Heart right ventricle (tissue), 16 donors: ENCODE results near the gene HSD3B1. TPM values are rescaled to one million over a fixed set of nuclear protein-coding genes. Genes with fewer than 3 reads are reported as not detected.

Source experiments
- ATAC-seq, 8 donors: fragments of 200-7000 bp; cut with Tn5 transposase; one replicate each; pipeline ENCODE4 v1.9.1; 2020; ENCODE audit warnings: mild to moderate bottlenecking in 8 of 8, moderate library complexity in 8 of 8, moderate number of reproducible peaks in 1 of 8
- DNase-seq, 2 donors: peaks; one replicate each; pipeline ENCODE4 v3.0.0-alpha.2; 2020
- H3K27ac ChIP-seq, 10 donors: fragments of 200-600 bp; sonication (generic) in 2 of 10; one replicate each; pipeline versions ENCODE4 v1.5.0 to v1.8.0; 2020 to 2022; ENCODE audit warnings: mild to moderate bottlenecking in 3 of 10
- H3K27me3 ChIP-seq, 7 donors: fragments of 200-600 bp; one replicate each; pipeline ENCODE4 v1.8.0; 2021 to 2022; ENCODE audit warnings: mild to moderate bottlenecking in 2 of 7
- H3K36me3 ChIP-seq, 9 donors: fragments of 200-600 bp; sonication (generic) in 1 of 9; one replicate each; pipeline versions ENCODE4 v1.5.0 to v1.8.0; 2020 to 2022; ENCODE audit warnings: mild to moderate bottlenecking in 2 of 9
- H3K4me1 ChIP-seq, 9 donors: fragments of 200-600 bp; sonication (generic) in 1 of 9; one replicate each; pipeline versions ENCODE4 v1.5.0 to v1.8.0; 2020 to 2022; ENCODE audit warnings: mild to moderate bottlenecking in 4 of 9
- H3K4me3 ChIP-seq, 10 donors: fragments of 200-600 bp; sonication (generic) in 2 of 10; one replicate each; pipeline versions ENCODE4 v1.5.0 to v1.8.0; 2020 to 2022; ENCODE audit warnings: mild to moderate bottlenecking in 7 of 10, moderate library complexity in 2 of 10
- H3K9me3 ChIP-seq, 11 donors: fragments of 200-600 bp in 10 of 11; sonication (generic) in 2 of 11; one replicate each; pipeline versions ENCODE4 v1.5.0 to v1.8.0; 2013 to 2022; ENCODE audit warnings: mild to moderate bottlenecking in 2 of 11, control low read depth in 1 of 11, moderate library complexity in 1 of 11
- WGBS, 2 donors: extraction: QIAGEN DNeasy Blood & Tissue Kit; methylation state at CpG; one replicate each; pipeline ENCODE4 v1.1.7; 2013; ENCODE audit warnings: inconsistent platforms in 1 of 2; 5-methylcytosine and 5-hydroxymethylcytosine counted together
- intact Hi-C, 10 donors: fragments of 100-400 bp; cut with DNase I; formaldehyde crosslinking; loops; one replicate each; pipeline versions ENCODE4 v1.11.1 to v1.14.2; 2022
- polyA plus RNA-seq, 2 donors: library from polyadenylated mRNA; stranded (reverse); fragments of 200-250 nt; gene quantifications; one replicate each; pipeline ENCODE4 v1.2.3, GENCODE V29; 2013
- total RNA-seq, 10 donors: library from RNA; stranded (reverse); fragmentation: NEBNext Ultra II Directional in 3 of 10; extraction: Animal tissue kit (Norgen Biotek cat#: 25700) in 3 of 10; gene quantifications; one replicate each; pipeline versions ENCODE4 v1.2.1 to v1.2.4, GENCODE V29; 2021 to 2023
- TF ChIP-seq, protein P1 (sequence below), 9 donors: fragments of 200-600 bp; sonication (generic) in 2 of 9; IDR thresholded peaks; one replicate each; pipeline versions ENCODE4 v1.5.0 to v1.8.0; 2021 to 2022; ENCODE audit warnings: antibody characterized with exemption in 9 of 9, mild to moderate bottlenecking in 5 of 9, moderate library complexity in 1 of 9
- donor health status: Arrhythmogenic right ventricular cardiomyopathy.
- donor health status: ischemic (EF 13 %, LVEDD 7.1; RV severe dilation, severe dysfunction).
- donor health status: healthy with polysubstance abuse.
- donor health status: DM: no; HTN: yes; CAD: no.
- donor health status: DM: no; HTN: no; CAD: no.
- donor health status: ischemic (EF 25% LVEDD 6.9; RV normal size, moderate dysfunction).
- donor health status: ischemic (EF 25% LVEDD 5.7; RV mildly dilated, moderate dysfunction).
- donor health status: healthy.
- donor health status: DM: yes; HTN: yes; CAD: no.
- donor health status: Ischemic cardiomyopathy.
- donor health status: ischemic (EF 35%, LVEDD 5.7; RV mildly dilated, moderate dysfunction).
- donor health status: nonischemic (EF 11% LVEDD 7.7; RV severe dilation, severe dysfunction).
- donor health status: DM: yes; HTN: yes; CAD: no.
- donor health status: PGD.
- donor health status: ischemic (EF 29% LVEDD 5.4; RV normal size, mild dysfunction).
- donor health status: nonischemic (EF 23%, LVEDD 6.1; RV moderate dilation, normal function).

The HSD3B1 gene
- total and polyA plus RNA-seq, 12 donors: not detected

DNA sequence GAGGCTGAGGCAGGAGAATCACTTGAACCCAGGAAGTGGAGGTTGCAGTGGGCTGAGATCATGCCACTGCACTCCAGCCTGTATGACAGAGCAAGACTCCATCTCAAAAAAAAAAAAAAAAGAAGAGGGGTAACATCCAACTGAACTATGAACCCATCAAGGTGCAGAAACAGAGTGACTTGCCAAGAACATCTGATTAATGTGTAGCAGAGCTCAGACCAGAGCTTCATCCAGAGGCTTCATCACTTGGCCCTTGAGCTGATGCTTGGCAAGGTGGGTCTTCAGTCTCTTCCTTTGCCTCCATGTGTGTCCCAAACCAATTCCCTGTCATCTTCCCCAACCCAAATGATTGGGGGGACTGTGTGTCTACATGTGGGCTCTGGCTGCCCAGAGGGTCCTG lies 32.6 kb downstream of the HSD3B1 start:
- H3K9me3 ChIP-seq: no peaks in the 10 kb centered on the region
- no peaks in the 10 kb centered on the region for H3K4me1 ChIP-seq
- TF ChIP-seq, protein P1, sequence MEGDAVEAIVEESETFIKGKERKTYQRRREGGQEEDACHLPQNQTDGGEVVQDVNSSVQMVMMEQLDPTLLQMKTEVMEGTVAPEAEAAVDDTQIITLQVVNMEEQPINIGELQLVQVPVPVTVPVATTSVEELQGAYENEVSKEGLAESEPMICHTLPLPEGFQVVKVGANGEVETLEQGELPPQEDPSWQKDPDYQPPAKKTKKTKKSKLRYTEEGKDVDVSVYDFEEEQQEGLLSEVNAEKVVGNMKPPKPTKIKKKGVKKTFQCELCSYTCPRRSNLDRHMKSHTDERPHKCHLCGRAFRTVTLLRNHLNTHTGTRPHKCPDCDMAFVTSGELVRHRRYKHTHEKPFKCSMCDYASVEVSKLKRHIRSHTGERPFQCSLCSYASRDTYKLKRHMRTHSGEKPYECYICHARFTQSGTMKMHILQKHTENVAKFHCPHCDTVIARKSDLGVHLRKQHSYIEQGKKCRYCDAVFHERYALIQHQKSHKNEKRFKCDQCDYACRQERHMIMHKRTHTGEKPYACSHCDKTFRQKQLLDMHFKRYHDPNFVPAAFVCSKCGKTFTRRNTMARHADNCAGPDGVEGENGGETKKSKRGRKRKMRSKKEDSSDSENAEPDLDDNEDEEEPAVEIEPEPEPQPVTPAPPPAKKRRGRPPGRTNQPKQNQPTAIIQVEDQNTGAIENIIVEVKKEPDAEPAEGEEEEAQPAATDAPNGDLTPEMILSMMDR (IDR thresholded peaks at IDR 0.05): no peak
- H3K4me3 ChIP-seq: no peak overlapping the region
- intact Hi-C loops: no loop called here
- H3K27ac ChIP-seq: no peak overlapping the region
- no peaks in the 10 kb centered on the region for H3K27me3 ChIP-seq
- no peaks in the 10 kb centered on the region for H3K36me3 ChIP-seq
- no peak for ATAC-seq
- DNase-seq: no peak

DNA sequence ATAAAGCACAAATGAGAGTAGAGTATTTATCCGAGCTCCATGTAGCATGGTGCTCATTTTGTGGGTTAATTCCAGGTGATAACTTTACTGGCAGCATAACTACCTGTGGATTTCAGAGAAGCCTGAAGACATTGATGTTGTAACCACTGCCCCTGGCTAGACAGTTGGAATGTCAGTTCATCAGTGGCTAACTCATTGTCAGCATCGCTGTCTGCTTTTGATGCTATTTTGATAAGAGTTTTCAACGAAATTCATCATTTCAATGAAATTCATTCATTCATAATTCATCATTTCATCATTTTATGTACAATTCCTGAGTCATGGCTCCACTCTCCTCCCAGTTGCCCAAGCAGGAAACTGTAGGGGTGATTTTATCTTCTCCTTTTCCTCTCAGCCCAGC lies 34.4 kb downstream of the HSD3B1 start:
- WGBS, 2 donors: 88 to 89% methylated on average over 3 of the region's 3 CpGs
- ATAC-seq (no peak), DNase-seq (no peak)
- H3K4me1 ChIP-seq: no peaks in the 10 kb centered on the region
- H3K27ac ChIP-seq: no peak overlapping the region
- intact Hi-C loops: no loop called here
- H3K9me3 ChIP-seq: no peaks in the 10 kb centered on the region
- H3K27me3 ChIP-seq: no peaks in the 10 kb centered on the region
- H3K36me3 ChIP-seq: no peaks in the 10 kb centered on the region
- TF ChIP-seq, protein P1 (IDR thresholded peaks at IDR 0.05): no peak
- no peak overlapping the region for H3K4me3 ChIP-seq

DNA sequence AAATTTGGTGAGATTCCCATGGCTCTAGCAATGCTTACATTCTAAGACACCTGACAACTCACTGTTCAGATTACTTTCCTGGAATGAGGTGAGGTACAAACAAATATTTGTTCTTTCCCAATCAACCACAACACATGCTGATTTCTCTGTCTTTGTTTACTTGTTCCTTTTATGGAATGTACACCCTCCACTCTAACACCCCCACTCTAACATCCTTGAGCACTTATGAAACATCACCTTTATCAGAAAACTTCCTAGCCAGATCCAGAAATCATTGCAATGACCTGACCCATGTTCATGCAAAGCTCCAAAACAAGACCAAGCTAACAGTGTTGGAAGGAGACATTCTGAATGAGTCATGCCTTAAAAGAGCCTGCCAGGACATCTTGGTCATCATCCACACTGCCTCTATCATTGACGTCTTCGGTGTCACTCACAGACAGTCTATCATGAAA lies 35.5 kb downstream of the HSD3B1 start:
- DNase-seq (no peak), ATAC-seq (peak in 3 of 8 donors; percentile 58 to 70 (median 67))
- intact Hi-C loops: no loop called here
- 70 to 80% methylated on average over 2 of the region's 2 CpGs for WGBS, 2 donors
- TF ChIP-seq, protein P1 (IDR thresholded peaks at IDR 0.05): no peak
- H3K4me1 ChIP-seq: no peaks in the 10 kb centered on the region
- no peak overlapping the region for H3K4me3 ChIP-seq
- no peaks in the 10 kb centered on the region for H3K36me3 ChIP-seq
- H3K9me3 ChIP-seq: no peaks in the 10 kb centered on the region
- no peaks in the 10 kb centered on the region for H3K27me3 ChIP-seq
- no peak overlapping the region for H3K27ac ChIP-seq

DNA sequence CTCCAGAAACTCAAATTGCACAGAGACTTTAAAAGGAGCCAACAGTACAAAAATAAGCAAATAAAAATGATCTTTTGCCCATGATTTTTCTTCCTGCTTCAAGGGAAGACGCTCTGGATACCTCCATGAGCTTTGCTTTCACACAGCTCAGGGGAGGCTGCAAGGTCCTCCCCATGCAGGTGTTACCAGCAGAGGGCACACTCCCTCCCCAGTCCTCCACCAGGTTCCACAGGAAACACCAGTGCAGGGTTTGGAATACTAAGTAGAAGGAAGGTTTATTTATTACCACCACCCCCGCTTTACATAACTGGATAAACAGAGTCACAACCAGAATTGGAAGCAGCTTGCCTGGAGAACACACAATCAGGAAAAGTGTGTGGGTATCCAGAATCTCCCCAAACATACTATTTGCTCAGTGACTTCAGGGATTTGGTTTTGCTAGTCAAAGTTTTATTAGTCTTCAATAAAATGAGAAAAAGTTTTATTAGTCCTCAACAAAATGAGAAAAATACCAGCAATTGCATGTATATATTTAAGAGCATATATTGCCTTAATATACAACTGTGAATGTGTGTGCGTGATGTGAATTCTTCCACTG lies 37.3 kb downstream of the HSD3B1 start:
- H3K27ac ChIP-seq: no peak overlapping the region
- TF ChIP-seq, protein P1 (IDR thresholded peaks at IDR 0.05): peak in 3 of 9 donors; percentile 16 to 35 (median 17)
- intact Hi-C loops: no loop called here
- DNase-seq: no peak
- no peaks in the 10 kb centered on the region for H3K36me3 ChIP-seq
- ATAC-seq: no peak
- H3K9me3 ChIP-seq: no peaks in the 10 kb centered on the region
- no peak overlapping the region for H3K4me3 ChIP-seq
- H3K4me1 ChIP-seq: no peaks in the 10 kb centered on the region
- H3K27me3 ChIP-seq: no peaks in the 10 kb centered on the region
- WGBS, 2 donors: 59 to 66% methylated on average over 3 of the region's 3 CpGs
